Right lobe of liver (tissue), 6 donors: ENCODE data around the gene CAPSL. TPM values are rescaled to one million over a fixed set of nuclear protein-coding genes. Genes with fewer than 3 reads are reported as not detected.

ENCODE experiments used
- ATAC-seq, 4 donors: fragments of 200-7000 bp; cut with Tn5 transposase; one replicate each; pipeline ENCODE4 v1.9.1; 2020; ENCODE audit warnings: mild to moderate bottlenecking in 4 of 4, moderate library complexity in 4 of 4
- DNase-seq, 3 donors: peaks; one replicate each; pipeline ENCODE4 v3.0.0-alpha.2; 2020
- H3K27ac ChIP-seq, 3 donors: fragments of 200-600 bp; one replicate each; pipeline ENCODE4 v1.8.0; 2022
- H3K27me3 ChIP-seq, 2 donors: fragments of 200-600 bp; one replicate each; pipeline ENCODE4 v1.8.0; 2022
- H3K36me3 ChIP-seq, 4 donors: fragments of 200-600 bp; sonication (generic) in 1 of 4; one replicate each; pipeline versions ENCODE4 v1.5.1 to v1.8.0; 2017 to 2022; ENCODE audit warnings: control low read depth in 1 of 4
- H3K4me1 ChIP-seq, 4 donors: fragments of 200-600 bp; sonication (generic) in 1 of 4; one replicate each; pipeline versions ENCODE4 v1.5.1 to v1.8.0; 2017 to 2022; ENCODE audit warnings: control low read depth in 1 of 4
- H3K4me3 ChIP-seq, 3 donors: fragments of 200-600 bp; one replicate each; pipeline ENCODE4 v1.8.0; 2022
- H3K9me3 ChIP-seq, 4 donors: fragments of 200-600 bp; sonication (generic) in 1 of 4; one replicate each; pipeline versions ENCODE4 v1.5.1 to v1.8.0; 2017 to 2022; ENCODE audit warnings: control low read depth in 1 of 4
- POLR2A ChIP-seq: fragments of 450-650 bp; IDR thresholded peaks from one replicate; pipeline ENCODE4 v1.6.1; 2017; ENCODE audit warnings: antibody characterized with exemption, mild to moderate bottlenecking
- WGBS: methylation state at CpG from one replicate; pipeline ENCODE4 v1.1.6; 2018; ENCODE audit warnings: low coverage, low lambda C conversion rate; ENCODE audit not compliant: insufficient coverage; ENCODE audit errors: missing lambda C conversion rate; 5-methylcytosine and 5-hydroxymethylcytosine counted together
- intact Hi-C, 2 donors: fragments of 100-400 bp; cut with DNase I; formaldehyde crosslinking; loops; one replicate each; pipeline versions ENCODE4 v1.11.2 to v1.14.1; 2022
- total RNA-seq, 6 experiments: library from RNA; depleted of rRNA in 2 of 6; stranded (reverse); fragments of >200 nt in 2 of 6; fragmentation: NEBNext Ultra II Directional in 3 of 6; extraction: Animal tissue kit (Norgen Biotek cat#: 25700) in 3 of 6; gene quantifications; one replicate each; pipeline versions ENCODE4 v1.1.0 to v1.2.4, GENCODE V29; 2016 to 2023
- TF ChIP-seq, protein P1 (sequence below), 4 donors: fragments of 200-600 bp in 3 of 4; fragments of 450-650 bp in 1 of 4; IDR thresholded peaks; one replicate each; pipeline versions ENCODE4 v1.5.1 to v1.8.0; 2016 to 2022; ENCODE audit warnings: antibody characterized with exemption in 4 of 4, mild to moderate bottlenecking in 2 of 4
- donor health status: DM: no; HTN: yes; CAD: no.
- donor health status: DM: no; HTN: no; CAD: no.
- donor health status: DM: no; HTN: no; CAD: no.
- donor health status: DM: no; HTN: yes; CAD: no.
- donor health status: DM: no; HTN: yes; CAD: no.

CAPSL gene
- total RNA-seq, 6 experiments from 2014 or later = not detected

DNA sequence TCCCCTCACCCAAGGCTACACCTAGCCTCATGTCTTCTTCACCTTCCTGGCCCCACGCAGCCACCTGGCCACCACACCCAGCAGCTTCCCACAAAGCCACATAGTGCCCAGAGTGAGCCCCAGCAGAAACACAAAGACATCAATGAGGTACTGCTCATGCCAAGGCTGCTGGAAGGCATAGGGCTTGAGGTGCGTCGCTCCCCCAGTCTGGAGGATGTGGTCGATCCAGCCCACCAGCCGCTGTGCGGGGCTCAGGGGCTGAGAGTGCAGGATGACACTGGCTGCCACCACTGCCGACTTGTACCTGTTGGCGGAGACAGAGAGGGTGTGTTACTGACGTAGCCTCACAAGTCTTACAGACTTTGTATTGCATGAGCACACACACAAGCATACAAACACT is 15.8 kb upstream of the CAPSL start:
- DNase-seq = no peak
- no peak for TF ChIP-seq POLR2A
- TF ChIP-seq, protein P1, sequence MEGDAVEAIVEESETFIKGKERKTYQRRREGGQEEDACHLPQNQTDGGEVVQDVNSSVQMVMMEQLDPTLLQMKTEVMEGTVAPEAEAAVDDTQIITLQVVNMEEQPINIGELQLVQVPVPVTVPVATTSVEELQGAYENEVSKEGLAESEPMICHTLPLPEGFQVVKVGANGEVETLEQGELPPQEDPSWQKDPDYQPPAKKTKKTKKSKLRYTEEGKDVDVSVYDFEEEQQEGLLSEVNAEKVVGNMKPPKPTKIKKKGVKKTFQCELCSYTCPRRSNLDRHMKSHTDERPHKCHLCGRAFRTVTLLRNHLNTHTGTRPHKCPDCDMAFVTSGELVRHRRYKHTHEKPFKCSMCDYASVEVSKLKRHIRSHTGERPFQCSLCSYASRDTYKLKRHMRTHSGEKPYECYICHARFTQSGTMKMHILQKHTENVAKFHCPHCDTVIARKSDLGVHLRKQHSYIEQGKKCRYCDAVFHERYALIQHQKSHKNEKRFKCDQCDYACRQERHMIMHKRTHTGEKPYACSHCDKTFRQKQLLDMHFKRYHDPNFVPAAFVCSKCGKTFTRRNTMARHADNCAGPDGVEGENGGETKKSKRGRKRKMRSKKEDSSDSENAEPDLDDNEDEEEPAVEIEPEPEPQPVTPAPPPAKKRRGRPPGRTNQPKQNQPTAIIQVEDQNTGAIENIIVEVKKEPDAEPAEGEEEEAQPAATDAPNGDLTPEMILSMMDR (IDR thresholded peaks at IDR 0.05) = no peak
- ATAC-seq = peak in 1 of 4 donors; percentile 18
- no peaks in the 10 kb centered on the region for H3K36me3 ChIP-seq
- H3K27ac ChIP-seq = no peak overlapping the region
- no peaks in the 10 kb centered on the region for H3K27me3 ChIP-seq
- H3K9me3 ChIP-seq = no peaks in the 10 kb centered on the region
- no peaks in the 10 kb centered on the region for H3K4me1 ChIP-seq
- 64% methylated on average over 6 of the region's 9 CpGs for WGBS
- intact Hi-C loops = no loop called here
- H3K4me3 ChIP-seq = no peak overlapping the region

DNA sequence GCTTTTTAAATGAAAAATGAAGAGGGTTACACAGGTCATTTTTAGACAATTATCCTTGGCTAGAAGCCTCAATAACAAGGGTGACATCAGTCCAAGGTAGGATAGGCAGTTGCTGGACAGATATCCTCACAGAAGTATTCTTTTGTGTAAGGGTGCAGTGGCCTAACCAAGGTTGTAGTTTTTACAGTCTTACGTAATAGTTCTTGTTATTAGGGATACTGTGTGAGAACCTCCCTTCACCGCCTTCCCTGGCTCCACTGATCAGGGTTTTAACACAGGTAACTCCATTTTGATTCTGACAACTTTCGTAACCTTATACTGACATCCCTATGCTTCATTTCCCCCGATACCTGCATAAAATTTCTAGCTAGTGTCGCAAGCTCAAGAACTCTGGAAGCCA is 8.7 kb upstream of the CAPSL start:
- H3K4me1 ChIP-seq = no peaks in the 10 kb centered on the region
- no peaks in the 10 kb centered on the region for H3K9me3 ChIP-seq
- H3K27ac ChIP-seq = no peak overlapping the region
- TF ChIP-seq POLR2A = no peak
- TF ChIP-seq, protein P1 (IDR thresholded peaks at IDR 0.05) = no peak
- ATAC-seq = no peak
- H3K4me3 ChIP-seq = no peak overlapping the region
- WGBS = 76% methylated on average over 4 of the region's 5 CpGs
- DNase-seq = no peak
- intact Hi-C loops = no loop called here
- no peaks in the 10 kb centered on the region for H3K36me3 ChIP-seq
- no peaks in the 10 kb centered on the region for H3K27me3 ChIP-seq

DNA sequence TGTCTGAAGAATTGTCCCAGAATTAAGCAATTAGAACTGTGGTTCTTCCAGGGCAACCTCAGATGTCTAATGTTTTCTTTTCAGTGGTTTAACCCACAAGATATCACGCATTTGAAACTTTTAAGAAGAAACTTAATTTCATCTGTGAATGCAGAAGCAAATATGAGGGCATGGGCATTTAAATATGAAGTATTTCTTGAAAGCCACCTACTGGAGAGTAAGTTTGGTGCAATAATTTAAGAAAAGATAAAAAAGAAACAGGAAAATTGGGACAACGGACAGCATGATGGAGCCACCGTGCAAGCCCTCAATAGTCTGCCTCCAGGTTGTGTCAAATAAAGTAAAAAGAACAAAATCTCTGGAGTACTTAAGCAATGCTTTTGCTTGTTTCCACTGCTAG is 1.2 kb upstream of the CAPSL start:
- intact Hi-C loops = no loop called here
- Histone ChIP-seq H3K9me3 (no peaks in the 10 kb centered on the region), H3K4me3 (no peak overlapping the region), H3K27ac (no peak overlapping the region), H3K4me1 (no peaks in the 10 kb centered on the region), H3K36me3 (no peaks in the 10 kb centered on the region), H3K27me3 (no peaks in the 10 kb centered on the region)
- WGBS = 75% methylated on average over 3 of the region's 3 CpGs
- DNase-seq (no peak), ATAC-seq (no peak)
- TF ChIP-seq POLR2A = no peak
- TF ChIP-seq, protein P1 (IDR thresholded peaks at IDR 0.05) = peak in 2 of 4 donors; percentile 2 to 5

DNA sequence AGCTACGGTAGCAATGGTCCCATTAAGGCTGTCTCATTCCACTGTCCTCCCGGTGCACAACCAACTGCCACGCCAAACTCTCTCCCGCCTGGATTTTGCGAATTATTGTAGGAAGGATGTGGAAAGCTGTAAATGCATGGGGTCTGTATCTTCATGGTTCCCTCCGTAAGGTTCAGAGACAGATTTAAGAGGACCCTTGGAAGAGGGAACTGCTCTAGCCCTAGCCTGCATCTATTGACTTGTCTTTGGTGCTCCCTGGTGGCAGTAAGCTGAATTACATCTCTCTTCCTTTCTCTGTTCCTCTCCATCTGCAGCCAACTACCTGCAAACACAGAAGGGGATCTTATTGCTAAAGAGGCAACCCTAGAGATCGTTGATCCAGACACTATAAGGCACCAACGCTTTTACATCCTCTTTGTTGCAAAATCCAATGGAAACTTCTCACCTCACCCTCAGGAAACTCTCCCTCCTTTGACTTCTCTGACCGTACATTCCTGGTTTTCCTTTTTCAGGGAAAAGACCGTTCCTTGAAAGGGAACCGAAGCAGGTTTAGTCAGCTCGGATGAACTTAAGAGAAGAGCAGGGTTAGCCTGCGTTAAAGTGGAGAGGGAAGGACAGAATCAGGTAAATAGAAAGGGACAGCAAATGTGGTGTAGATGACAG is 11.9 kb downstream of the CAPSL start:
- Histone ChIP-seq H3K27me3 (no peaks in the 10 kb centered on the region), H3K4me3 (no peak overlapping the region), H3K36me3 (no peaks in the 10 kb centered on the region), H3K27ac (no peak overlapping the region), H3K4me1 (no peaks in the 10 kb centered on the region), H3K9me3 (no peaks in the 10 kb centered on the region)
- no peak for TF ChIP-seq POLR2A
- TF ChIP-seq, protein P1 (IDR thresholded peaks at IDR 0.05) = peak; percentile 77 to 96 (median 84)
- intact Hi-C loops = loop anchor here in 1 of 2 donors (10.0 kb wide), 1 partner anchor 272 kb away; no protein-coding TSS in a partner anchor
- ATAC-seq = peak; percentile 80 to 86 (median 83)
- peak in 1 of 3 donors; percentile 53 for DNase-seq
- 33% methylated on average over 13 of the region's 13 CpGs for WGBS
